Ovary (tissue), 3 donors: ENCODE measurements around the gene LYPD6.

Source experiments
- EP300 ChIP-seq: sonication (generic); formaldehyde crosslinking; IDR thresholded peaks from one replicate; pipeline ENCODE4 v1.6.1; 2017; ENCODE audit warnings: antibody characterized with exemption
- TF ChIP-seq, protein P1 (sequence below), 3 donors: fragments of 450-650 bp in 2 of 3; fragments of 200-600 bp in 1 of 3; IDR thresholded peaks; one replicate each; pipeline versions ENCODE4 v1.5.1 to v1.8.0; 2016 to 2022; ENCODE audit warnings: antibody characterized with exemption in 3 of 3, mild to moderate bottlenecking in 1 of 3
- donor health status: DM: no; HTN: no; CAD: no.

DNA sequence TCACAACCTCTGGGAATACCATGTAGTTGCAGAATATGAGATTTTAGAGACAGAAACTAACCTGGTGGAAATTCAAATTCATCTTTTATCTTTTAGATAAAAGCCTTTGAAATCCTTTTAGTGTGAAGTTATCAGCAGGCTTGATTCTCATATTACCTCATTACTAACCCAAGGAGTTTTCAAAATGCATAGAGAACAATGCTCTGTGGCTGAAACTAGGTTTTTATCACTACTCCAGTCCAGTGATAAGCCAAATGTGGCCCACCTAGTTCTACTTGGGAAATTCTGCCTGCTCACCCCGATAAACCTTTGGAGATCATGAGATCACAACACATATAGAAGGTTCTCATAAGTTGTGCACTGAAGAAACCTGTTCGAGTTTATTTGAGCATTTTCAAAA, 135.5 kb downstream of the LYPD6 start:
- TF ChIP-seq, protein P1, sequence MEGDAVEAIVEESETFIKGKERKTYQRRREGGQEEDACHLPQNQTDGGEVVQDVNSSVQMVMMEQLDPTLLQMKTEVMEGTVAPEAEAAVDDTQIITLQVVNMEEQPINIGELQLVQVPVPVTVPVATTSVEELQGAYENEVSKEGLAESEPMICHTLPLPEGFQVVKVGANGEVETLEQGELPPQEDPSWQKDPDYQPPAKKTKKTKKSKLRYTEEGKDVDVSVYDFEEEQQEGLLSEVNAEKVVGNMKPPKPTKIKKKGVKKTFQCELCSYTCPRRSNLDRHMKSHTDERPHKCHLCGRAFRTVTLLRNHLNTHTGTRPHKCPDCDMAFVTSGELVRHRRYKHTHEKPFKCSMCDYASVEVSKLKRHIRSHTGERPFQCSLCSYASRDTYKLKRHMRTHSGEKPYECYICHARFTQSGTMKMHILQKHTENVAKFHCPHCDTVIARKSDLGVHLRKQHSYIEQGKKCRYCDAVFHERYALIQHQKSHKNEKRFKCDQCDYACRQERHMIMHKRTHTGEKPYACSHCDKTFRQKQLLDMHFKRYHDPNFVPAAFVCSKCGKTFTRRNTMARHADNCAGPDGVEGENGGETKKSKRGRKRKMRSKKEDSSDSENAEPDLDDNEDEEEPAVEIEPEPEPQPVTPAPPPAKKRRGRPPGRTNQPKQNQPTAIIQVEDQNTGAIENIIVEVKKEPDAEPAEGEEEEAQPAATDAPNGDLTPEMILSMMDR (IDR thresholded peaks at IDR 0.05) = no peak
- no peak for TF ChIP-seq EP300
